Heart left ventricle (tissue), 16 donors: ENCODE data around the gene LRIF1. TPM values are rescaled to one million over a fixed set of nuclear protein-coding genes. Genes with fewer than 3 reads are reported as not detected.
A peak's percentile ranks its signal among the peaks of the same experiment; 100 is the strongest.
"Not testable (repeated sequence)": the region's sequence is repeated elsewhere in the genome, so short reads cannot be mapped to it uniquely, and the experiment has no call there.

Experiments used
- ATAC-seq, 4 donors: fragments of 200-7000 bp; cut with Tn5 transposase; one replicate each; pipeline ENCODE4 v1.9.1; 2020 to 2022; ENCODE audit warnings: moderate library complexity in 4 of 4, mild to moderate bottlenecking in 3 of 4, moderate number of reproducible peaks in 1 of 4
- DNase-seq, 5 donors: peaks; one replicate each; pipeline ENCODE4 v3.0.0-alpha.2; 2020
- H3K27ac ChIP-seq, 12 donors: fragments of 200-600 bp; sonication (generic) in 4 of 12; one replicate each; pipeline versions ENCODE4 v1.5.0 to v1.8.0; 2016 to 2022; ENCODE audit warnings: mild to moderate bottlenecking in 2 of 12
- H3K27me3 ChIP-seq, 9 donors: fragments of 200-600 bp; sonication (generic) in 2 of 9; one replicate each; pipeline versions ENCODE4 v1.5.1 to v1.8.0; 2016 to 2022; ENCODE audit warnings: mild to moderate bottlenecking in 3 of 9
- H3K36me3 ChIP-seq, 9 donors: fragments of 200-600 bp; sonication (generic) in 2 of 9; one replicate each; pipeline versions ENCODE4 v1.5.0 to v1.8.0; 2018 to 2022; ENCODE audit warnings: mild to moderate bottlenecking in 2 of 9
- H3K4me1 ChIP-seq, 12 donors: fragments of 200-600 bp; sonication (generic) in 4 of 12; one replicate each; pipeline versions ENCODE4 v1.5.0 to v1.8.0; 2016 to 2022; ENCODE audit warnings: mild to moderate bottlenecking in 3 of 12
- H3K4me3 ChIP-seq, 12 donors: fragments of 200-600 bp; sonication (generic) in 4 of 12; one replicate each; pipeline versions ENCODE4 v1.5.0 to v1.8.0; 2017 to 2022; ENCODE audit warnings: mild to moderate bottlenecking in 9 of 12, moderate library complexity in 4 of 12
- H3K9me3 ChIP-seq, 12 donors: fragments of 200-600 bp; sonication (generic) in 4 of 12; one replicate each; pipeline versions ENCODE4 v1.5.0 to v1.8.0; 2016 to 2022; ENCODE audit warnings: mild to moderate bottlenecking in 1 of 12
- POLR2A ChIP-seq, 2 donors: fragments of 450-650 bp; IDR thresholded peaks; one replicate each; pipeline ENCODE4 v1.6.1; 2017; ENCODE audit warnings: antibody characterized with exemption in 2 of 2, mild to moderate bottlenecking in 2 of 2, moderate library complexity in 2 of 2
- WGBS, 4 donors: extraction: QIAGEN DNeasy Blood & Tissue Kit in 2 of 4; methylation state at CpG; one replicate each; pipeline versions ENCODE4 v1.1.5 to v1.1.7; 2013 to 2018; 5-methylcytosine and 5-hydroxymethylcytosine counted together
- intact Hi-C, 10 donors: fragments of 100-400 bp; cut with DNase I; formaldehyde crosslinking; loops; one replicate each; pipeline versions ENCODE4 v1.11.1 to v1.14.2; 2022
- long read RNA-seq, 3 donors: library from polyadenylated mRNA; unstranded; transcript quantifications; one replicate each; pipeline ENCODE4 v2.0.0, GENCODE V29; 2020 to 2021
- polyA plus RNA-seq, 2 donors: library from polyadenylated mRNA; stranded (reverse); fragments of 200-250 nt; gene quantifications; one replicate each; pipeline ENCODE4 v1.2.3, GENCODE V29; 2013
- total RNA-seq, 9 donors: library from RNA; depleted of rRNA in 2 of 9; stranded (reverse); fragments of >200 nt in 2 of 9; fragmentation: NEBNext Ultra II Directional in 3 of 9; extraction: Animal tissue kit (Norgen Biotek cat#: 25700) in 3 of 9; gene quantifications; one replicate each; pipeline versions ENCODE4 v1.1.0 to v1.2.4, GENCODE V29; 2016 to 2023
- TF ChIP-seq, protein P1 (sequence below), 12 donors: fragments of 200-600 bp; sonication (generic) in 4 of 12; IDR thresholded peaks; one replicate each; pipeline versions ENCODE4 v1.5.0 to v1.8.0; 2018 to 2022; ENCODE audit warnings: antibody characterized with exemption in 12 of 12, mild to moderate bottlenecking in 5 of 12
- donor health status: ischemic (EF 13 %, LVEDD 7.1; RV severe dilation, severe dysfunction).
- donor health status: healthy with polysubstance abuse.
- donor health status: DM: no; HTN: yes; CAD: no.
- donor health status: DM: no; HTN: no; CAD: no.
- donor health status: ischemic (EF 25% LVEDD 6.9; RV normal size, moderate dysfunction).
- donor health status: ischemic (EF 25% LVEDD 5.7; RV mildly dilated, moderate dysfunction).
- donor health status: healthy.
- donor health status: DM: yes; HTN: yes; CAD: no.
- donor health status: ischemic (EF 35%, LVEDD 5.7; RV mildly dilated, moderate dysfunction).
- donor health status: nonischemic (EF 11% LVEDD 7.7; RV severe dilation, severe dysfunction).
- donor health status: DM: yes; HTN: yes; CAD: no.
- donor health status: PGD.
- donor health status: ischemic (EF 29% LVEDD 5.4; RV normal size, mild dysfunction).
- donor health status: nonischemic (EF 23%, LVEDD 6.1; RV moderate dilation, normal function).

The LRIF1 gene, protein sequence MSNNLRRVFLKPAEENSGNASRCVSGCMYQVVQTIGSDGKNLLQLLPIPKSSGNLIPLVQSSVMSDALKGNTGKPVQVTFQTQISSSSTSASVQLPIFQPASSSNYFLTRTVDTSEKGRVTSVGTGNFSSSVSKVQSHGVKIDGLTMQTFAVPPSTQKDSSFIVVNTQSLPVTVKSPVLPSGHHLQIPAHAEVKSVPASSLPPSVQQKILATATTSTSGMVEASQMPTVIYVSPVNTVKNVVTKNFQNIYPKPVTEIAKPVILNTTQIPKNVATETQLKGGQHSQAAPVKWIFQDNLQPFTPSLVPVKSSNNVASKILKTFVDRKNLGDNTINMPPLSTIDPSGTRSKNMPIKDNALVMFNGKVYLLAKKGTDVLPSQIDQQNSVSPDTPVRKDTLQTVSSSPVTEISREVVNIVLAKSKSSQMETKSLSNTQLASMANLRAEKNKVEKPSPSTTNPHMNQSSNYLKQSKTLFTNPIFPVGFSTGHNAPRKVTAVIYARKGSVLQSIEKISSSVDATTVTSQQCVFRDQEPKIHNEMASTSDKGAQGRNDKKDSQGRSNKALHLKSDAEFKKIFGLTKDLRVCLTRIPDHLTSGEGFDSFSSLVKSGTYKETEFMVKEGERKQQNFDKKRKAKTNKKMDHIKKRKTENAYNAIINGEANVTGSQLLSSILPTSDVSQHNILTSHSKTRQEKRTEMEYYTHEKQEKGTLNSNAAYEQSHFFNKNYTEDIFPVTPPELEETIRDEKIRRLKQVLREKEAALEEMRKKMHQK
- total RNA-seq = 10 to 100 TPM; 11.5 to 17.8 (median 15.4) TPM
- 10 to 100 TPM; 11.4 to 11.8 TPM for polyA plus RNA-seq
- long read RNA-seq, donor 1, transcript LRIF1-202 (3 exons, 1,796 nt) = major isoform, 21 of 25 reads
- long read RNA-seq, donor 1, partial matches to known transcripts = 1 of 25 reads
- long read RNA-seq, donor 1, other reads (novel, unspliced or antisense) = 3 of 25 reads
- long read RNA-seq, donor 2, transcript LRIF1-202 (3 exons, 1,796 nt) = major isoform, 23 of 33 reads
- long read RNA-seq, donor 2, partial matches to known transcripts = 7 of 33 reads
- long read RNA-seq, donor 2, other reads (novel, unspliced or antisense) = 3 of 33 reads
- long read RNA-seq, donor 3, transcript LRIF1-202 (3 exons, 1,796 nt) = major isoform, 7 of 11 reads
- long read RNA-seq, donor 3, partial matches to known transcripts = 0 of 11 reads
- long read RNA-seq, donor 3, other reads (novel, unspliced or antisense) = 4 of 11 reads

DNA sequence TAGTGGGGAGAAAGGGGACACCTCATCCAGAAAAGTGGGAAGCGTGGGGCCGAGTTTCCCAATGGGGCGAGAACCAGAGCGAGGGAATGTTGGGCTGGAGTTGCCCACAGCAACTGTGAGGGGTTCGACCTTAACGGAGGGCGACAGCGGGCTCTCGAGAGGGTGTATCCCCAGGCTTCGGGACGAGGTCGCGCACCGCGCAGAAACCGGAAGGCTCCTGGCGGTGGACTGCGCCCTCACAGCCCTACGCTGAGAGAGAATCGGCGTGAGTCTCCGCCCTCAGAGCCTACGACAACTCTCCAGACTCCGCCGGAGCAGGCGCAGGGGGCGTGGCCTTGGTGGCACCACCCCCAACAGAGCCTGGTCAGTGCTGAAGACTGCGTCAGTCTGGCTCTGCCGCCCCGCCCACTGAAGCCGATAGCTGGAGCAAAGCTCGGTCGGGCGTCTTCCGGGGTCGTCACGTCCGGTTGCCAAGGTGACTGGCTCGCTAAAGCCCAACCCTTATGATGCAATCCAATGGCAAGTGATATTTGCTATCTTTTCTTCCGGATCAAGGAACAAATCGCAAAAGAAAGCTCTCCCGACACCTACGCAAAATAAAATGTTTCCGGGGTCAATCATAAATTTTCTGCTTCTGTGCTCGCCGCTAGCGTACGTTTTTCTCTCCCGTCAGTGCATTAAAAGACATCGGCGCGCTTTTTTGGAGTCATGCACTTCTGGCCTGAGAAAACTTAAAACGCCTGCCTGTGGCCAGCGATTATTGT is at the start of gene LRIF1:
LRIF1 (minus strand) TSS at position 232 of the 764 bp plus-strand sequence. CDS start 234 bp downstream, outside the sequence.
- Histone ChIP-seq H3K36me3 (peaks cover 0 to 4% (median 0%) of the 10 kb centered on the region in 9 donors), H3K4me1 (peaks cover 0 to 21% (median 12%) of the 10 kb centered on the region in 12 donors), H3K9me3 (peaks cover 0 to 58% (median 21%) of the 10 kb centered on the region in 12 donors), H3K27me3 (peaks cover 0 to 22% (median 8%) of the 10 kb centered on the region in 9 donors), H3K4me3 (peak within 1 kb of the TSS; percentile 39 to 80 (median 71)), H3K27ac (peak within 1 kb of the TSS; percentile 70 to 99 (median 94))
- 1 to 4% (median 3%) methylated on average over 34 to 54 of the region's 54 CpGs for WGBS, 4 donors
- TF ChIP-seq, protein P1, sequence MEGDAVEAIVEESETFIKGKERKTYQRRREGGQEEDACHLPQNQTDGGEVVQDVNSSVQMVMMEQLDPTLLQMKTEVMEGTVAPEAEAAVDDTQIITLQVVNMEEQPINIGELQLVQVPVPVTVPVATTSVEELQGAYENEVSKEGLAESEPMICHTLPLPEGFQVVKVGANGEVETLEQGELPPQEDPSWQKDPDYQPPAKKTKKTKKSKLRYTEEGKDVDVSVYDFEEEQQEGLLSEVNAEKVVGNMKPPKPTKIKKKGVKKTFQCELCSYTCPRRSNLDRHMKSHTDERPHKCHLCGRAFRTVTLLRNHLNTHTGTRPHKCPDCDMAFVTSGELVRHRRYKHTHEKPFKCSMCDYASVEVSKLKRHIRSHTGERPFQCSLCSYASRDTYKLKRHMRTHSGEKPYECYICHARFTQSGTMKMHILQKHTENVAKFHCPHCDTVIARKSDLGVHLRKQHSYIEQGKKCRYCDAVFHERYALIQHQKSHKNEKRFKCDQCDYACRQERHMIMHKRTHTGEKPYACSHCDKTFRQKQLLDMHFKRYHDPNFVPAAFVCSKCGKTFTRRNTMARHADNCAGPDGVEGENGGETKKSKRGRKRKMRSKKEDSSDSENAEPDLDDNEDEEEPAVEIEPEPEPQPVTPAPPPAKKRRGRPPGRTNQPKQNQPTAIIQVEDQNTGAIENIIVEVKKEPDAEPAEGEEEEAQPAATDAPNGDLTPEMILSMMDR (IDR thresholded peaks at IDR 0.05) = peak; percentile 18 to 67 (median 39)
- TF ChIP-seq POLR2A (IDR thresholded peaks at IDR 0.05) = peak; percentile 43 to 95
- intact Hi-C loops = no loop called here
- peak; percentile 99 to 100 (median 100) for DNase-seq
- peak; percentile 100 for ATAC-seq

DNA sequence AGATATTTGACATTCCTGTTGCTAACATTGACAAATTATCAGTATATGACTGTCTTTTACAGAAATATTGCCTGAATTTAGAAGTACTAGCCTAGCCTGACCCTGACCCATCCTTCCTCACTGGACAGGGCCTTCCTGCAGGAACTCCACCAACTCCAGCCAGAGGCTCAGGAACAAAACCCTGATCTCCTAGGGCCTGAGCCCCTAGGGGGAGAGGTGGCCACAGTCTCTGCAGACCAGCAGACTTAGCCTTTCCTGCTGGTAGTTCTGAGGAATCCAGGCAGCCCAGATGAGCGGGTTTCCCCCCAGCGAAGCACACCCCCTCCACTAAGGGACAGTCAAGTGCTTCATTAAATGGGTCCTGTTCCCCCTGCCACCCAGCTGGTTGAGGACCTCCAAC is 44.3 kb upstream of the LRIF1 start:
- Histone ChIP-seq H3K4me3 (no peak overlapping the region), H3K27ac (no peak overlapping the region), H3K9me3 (peaks cover 0 to 45% (median 6%) of the 10 kb centered on the region in 12 donors), H3K27me3 (peaks cover 0 to 17% (median 0%) of the 10 kb centered on the region in 9 donors), H3K36me3 (no peaks in the 10 kb centered on the region), H3K4me1 (no peaks in the 10 kb centered on the region)
- TF ChIP-seq POLR2A (IDR thresholded peaks at IDR 0.05) = no peak
- TF ChIP-seq, protein P1 (IDR thresholded peaks at IDR 0.05) = no peak
- intact Hi-C loops = no loop called here
- ATAC-seq (no peak), DNase-seq (no peak)
- WGBS, 4 donors = 68 to 88% methylated on average over 2 of the region's 2 CpGs; no CpG with 5 or more reads in 2 of the 4 donors

DNA sequence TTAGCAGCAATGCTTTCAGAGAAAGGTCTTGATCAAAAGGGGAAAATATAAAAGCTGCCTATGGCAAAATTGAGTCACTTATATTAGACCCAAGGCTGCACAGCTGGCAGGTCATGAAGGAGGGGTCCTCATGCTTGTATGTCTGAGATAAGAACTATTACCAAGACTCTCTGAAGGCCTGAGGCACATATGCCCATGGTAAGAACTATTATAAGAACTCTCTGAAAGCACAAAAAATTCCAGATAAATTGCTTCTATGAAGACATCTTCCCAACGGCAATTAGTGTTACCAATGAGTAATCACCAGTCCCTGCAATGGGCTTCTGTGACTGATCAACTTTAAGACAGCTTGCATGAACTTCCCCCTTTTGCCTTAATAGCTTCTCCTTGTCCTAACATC is 42.8 kb upstream of the LRIF1 start:
- WGBS, 4 donors = 83 to 89% (median 86%) methylated on average over 1 of the region's 1 CpG
- Histone ChIP-seq H3K36me3 (no peaks in the 10 kb centered on the region), H3K27me3 (peaks cover 0 to 17% (median 0%) of the 10 kb centered on the region in 9 donors), H3K9me3 (peaks cover 0 to 36% (median 6%) of the 10 kb centered on the region in 12 donors), H3K27ac (no peak overlapping the region), H3K4me1 (no peaks in the 10 kb centered on the region), H3K4me3 (no peak overlapping the region)
- ATAC-seq (no peak), DNase-seq (no peak)
- TF ChIP-seq, protein P1 (IDR thresholded peaks at IDR 0.05) = no peak
- no peak for TF ChIP-seq POLR2A (IDR thresholded peaks at IDR 0.05)
- intact Hi-C loops = no loop called here

DNA sequence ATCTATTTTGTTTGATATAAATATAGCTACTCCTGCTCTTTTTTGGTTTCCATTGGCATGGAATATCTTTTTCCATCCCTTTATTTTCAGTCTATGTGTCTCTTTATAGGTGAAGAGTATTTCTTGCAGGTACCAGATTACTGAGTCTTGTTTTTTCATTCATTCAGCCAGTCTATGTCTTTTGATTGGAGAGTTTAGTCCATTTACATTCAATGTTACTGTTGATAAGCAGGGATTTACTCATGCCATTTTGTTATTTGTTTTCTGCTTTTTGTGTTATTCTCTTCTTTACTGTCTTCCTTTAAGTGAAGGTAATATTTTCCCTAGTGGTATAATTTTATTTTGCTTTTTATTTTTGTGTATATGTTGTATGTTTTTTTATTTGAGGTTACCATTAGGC is 35.9 kb upstream of the LRIF1 start:
- H3K27ac ChIP-seq, ATAC-seq, intact Hi-C loops, H3K36me3 ChIP-seq, DNase-seq, H3K4me3 ChIP-seq, H3K4me1 ChIP-seq: not testable (repeated sequence)
- Histone ChIP-seq H3K27me3 (peaks cover 0 to 17% (median 0%) of the 10 kb centered on the region in 9 donors), H3K9me3 (peaks cover 0 to 37% (median 2%) of the 10 kb centered on the region in 12 donors)
